ENCODE data around the gene NRP2.

DNA sequence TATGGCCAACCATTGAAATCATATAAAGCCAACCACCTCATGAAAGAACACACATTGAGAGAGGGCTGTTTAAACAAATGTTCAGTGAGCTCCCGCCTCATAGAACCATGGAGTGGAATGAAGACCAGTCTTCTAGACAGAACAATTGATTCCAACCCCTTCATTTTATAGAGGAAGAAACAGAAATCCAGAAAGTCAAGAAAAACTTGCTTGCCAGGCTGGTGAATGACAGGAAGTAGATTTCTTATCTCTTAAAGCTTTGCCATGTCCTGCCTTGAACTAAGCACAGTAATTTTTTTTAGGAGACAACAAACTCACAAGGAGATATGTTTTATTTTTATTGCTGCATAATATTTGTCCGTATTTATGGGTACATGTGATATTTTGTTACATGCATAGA lies 16.5 kb upstream of the NRP2 start:
- TF ChIP-seq, protein P1, sequence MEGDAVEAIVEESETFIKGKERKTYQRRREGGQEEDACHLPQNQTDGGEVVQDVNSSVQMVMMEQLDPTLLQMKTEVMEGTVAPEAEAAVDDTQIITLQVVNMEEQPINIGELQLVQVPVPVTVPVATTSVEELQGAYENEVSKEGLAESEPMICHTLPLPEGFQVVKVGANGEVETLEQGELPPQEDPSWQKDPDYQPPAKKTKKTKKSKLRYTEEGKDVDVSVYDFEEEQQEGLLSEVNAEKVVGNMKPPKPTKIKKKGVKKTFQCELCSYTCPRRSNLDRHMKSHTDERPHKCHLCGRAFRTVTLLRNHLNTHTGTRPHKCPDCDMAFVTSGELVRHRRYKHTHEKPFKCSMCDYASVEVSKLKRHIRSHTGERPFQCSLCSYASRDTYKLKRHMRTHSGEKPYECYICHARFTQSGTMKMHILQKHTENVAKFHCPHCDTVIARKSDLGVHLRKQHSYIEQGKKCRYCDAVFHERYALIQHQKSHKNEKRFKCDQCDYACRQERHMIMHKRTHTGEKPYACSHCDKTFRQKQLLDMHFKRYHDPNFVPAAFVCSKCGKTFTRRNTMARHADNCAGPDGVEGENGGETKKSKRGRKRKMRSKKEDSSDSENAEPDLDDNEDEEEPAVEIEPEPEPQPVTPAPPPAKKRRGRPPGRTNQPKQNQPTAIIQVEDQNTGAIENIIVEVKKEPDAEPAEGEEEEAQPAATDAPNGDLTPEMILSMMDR (IDR thresholded peaks at IDR 0.05), result no peak
- no peak for TF ChIP-seq POLR2A (IDR thresholded peaks at IDR 0.05)
- no peak for TF ChIP-seq POLR2AphosphoS5 (IDR thresholded peaks at IDR 0.05)
